ENCODE measurements around the gene GRK1.
"Not testable (repeated sequence)": the region's sequence is repeated elsewhere in the genome, so short reads cannot be mapped to it uniquely, and the experiment has no call there.

The GRK1 gene

DNA sequence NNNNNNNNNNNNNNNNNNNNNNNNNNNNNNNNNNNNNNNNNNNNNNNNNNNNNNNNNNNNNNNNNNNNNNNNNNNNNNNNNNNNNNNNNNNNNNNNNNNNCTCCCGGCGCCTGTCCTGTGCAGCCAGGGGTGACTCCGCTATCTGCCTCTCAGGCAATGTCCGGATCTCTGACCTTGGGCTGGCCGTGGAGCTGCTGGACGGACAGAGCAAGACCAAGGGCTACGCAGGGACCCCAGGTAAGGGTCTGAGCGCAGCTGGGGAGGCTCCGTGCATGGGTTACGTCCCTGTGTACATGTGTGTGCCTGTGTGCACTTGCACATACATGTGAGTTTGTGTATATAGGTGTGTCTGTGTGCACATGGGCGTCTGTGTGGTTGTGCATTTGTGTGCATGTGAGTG, 55.9 kb downstream of the GRK1 start:
- DNase-seq = peak in 1 of 42 donors; percentile 10
- intact Hi-C loops (cut with DNase I) = no loop called here

GRCh38 chr13:113723410-113724015, 56.5 kb downstream of the GRK1 start:
- DNase-seq = peak in 1 of 42 donors; percentile 10
- intact Hi-C loops (cut with DNase I) = no loop called here

DNA sequence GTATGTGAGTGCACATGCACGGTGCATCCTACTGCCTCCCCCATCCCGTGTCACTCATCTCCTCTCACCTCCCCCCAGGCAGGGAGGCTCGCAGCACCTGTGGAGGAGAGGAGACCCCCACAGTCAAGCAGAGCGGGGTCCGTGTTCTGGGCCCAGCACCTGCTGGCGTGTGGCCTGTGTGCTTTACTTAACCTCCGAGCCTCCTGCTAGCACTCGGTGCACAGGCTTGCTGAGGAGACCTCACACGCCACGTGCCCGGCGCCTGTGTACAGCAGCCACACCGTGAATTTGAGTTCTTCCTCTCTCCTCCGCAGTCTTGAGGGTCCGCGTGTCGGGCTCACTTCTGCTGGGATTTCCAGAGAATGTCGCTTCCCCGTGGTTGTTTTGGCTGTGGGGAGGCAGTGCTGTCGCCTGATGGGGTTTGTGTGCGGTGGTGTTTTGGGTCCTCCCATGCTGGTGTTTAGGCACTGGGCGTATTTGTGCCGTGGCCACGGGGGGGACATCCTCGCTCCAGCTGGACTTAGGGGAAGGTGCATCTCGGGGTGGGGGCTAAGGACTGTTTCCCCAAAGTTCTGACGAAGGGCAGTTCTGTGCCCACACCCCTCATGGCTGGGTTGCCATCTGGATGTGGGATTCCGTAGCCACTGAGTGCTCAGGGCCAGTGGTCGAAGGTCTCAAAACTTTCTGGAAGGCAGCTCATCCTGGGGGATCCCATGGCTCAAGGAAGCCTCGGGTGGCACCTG, 57.2 kb downstream of the GRK1 start:
- peak in 2 of 42 donors; percentile 8 to 13 for DNase-seq

GRCh38 chr13:113724780-113725315, 57.8 kb downstream of the GRK1 start:
- peak; percentile 74 to 93 (median 85) for DNase-seq
- intact Hi-C loops (cut with DNase I) = no loop called here

More for the DNA sequence above, 57.2 kb downstream of the GRK1 start:
- intact Hi-C loops (cut with DNase I) = no loop called here

GRCh38 chr13:113725329-113726105, 58.5 kb downstream of the GRK1 start:
- peak in 39 of 42 donors; percentile 44 to 89 (median 75) for DNase-seq
- intact Hi-C loops (cut with DNase I) = not testable (repeated sequence)

- peak in 23 of 42 donors; percentile 28 to 74 (median 52) for DNase-seq
- intact Hi-C loops (cut with DNase I) = not testable (repeated sequence)
Observed at GRCh38 chr13:113726106-113726821, 59.2 kb downstream of the GRK1 start.

DNA sequence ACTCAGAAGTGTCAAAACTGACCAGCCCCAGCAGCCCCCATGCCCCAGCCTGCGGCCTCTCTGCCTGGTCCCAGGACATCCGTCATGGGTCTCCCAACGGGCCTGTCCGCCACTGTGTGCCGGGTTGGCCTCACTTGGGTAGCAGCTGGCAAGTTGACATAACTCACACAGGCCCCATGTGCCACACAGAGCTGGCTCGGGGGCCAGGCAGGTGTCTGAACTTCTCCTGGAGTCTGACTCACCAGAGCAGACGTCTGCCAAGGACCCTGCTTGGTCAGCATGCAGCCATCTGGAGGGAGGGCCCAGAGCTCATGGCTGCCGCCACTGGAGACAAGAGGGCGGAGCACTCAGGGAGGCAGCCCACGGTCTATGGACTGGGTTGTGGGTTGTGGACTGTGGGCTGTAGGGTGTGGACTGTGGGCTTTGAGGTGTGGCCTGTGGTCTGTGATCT, 60.0 kb downstream of the GRK1 start:
- intact Hi-C loops (cut with DNase I) = no loop called here
- peak in 3 of 42 donors; percentile 17 to 43 (median 20) for DNase-seq

GRCh38 chr13:113728571-113729054, 61.6 kb downstream of the GRK1 start:
- intact Hi-C loops (cut with DNase I) = no loop called here
- DNase-seq = peak in 1 of 42 donors; percentile 10

DNA sequence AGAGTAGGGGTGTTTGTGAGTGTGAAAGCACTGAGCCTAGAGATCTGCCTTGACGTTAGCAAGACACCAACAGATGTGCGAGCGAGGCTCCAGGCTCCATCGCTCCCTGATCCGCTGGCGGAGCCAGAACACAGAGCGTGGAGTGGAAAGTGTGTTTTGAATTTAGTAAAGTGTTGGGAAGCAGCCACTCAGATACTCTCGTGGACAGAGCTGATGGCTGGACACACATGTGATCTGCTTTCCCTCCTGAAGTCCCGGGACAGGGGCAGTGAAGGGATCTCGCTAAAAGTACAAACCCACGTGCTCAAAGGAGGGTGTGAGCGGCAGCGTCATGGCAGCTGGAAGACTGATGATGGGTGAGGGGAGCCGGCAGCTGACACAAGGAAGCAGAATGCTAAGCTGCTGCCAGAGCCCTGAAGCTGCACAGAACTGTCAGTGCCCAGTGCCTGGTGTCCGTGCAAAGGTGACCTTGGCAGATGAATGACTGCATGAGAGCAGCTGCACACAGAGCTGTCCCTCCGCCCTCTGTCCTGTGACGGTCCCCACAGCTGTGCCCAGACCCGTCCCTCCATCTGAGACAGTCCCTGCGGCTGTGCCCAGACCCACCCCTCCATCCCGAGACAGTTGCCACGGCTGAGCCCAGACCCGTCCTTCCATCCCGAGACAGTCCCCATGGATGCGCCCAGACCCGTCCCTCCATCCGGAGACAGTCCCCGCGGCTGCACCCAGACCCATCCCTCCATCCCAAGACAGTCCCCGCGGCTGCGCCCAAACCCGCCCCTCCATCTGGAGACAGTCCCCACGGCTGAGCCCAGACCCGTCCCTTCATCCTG, 62.4 kb downstream of the GRK1 start:
- peak in 1 of 42 donors; percentile 8 for DNase-seq
- intact Hi-C loops (cut with DNase I) = no loop called here

DNA sequence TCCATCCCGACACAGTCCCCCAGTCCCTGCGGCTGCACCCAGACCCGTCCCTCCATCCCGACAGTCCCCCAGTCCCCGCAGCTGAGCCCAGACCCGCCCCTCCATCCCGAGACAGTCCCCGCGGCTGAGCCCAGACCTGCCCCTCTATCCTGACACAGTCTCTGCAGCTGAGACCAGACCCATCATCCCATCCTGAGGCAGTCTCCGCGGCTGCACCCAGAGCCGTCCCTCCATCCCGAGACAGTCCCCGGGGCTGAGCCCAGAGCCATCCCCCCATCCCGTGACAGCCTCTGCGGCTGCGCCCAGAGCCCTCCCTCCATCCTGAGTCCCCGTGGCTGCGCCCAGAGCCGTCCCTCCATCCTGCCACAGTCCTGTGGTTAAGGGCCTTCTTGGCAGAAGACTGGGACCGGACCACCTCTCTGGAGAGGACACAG, 63.3 kb downstream of the GRK1 start:
- intact Hi-C loops (cut with DNase I) = no loop called here

DNA sequence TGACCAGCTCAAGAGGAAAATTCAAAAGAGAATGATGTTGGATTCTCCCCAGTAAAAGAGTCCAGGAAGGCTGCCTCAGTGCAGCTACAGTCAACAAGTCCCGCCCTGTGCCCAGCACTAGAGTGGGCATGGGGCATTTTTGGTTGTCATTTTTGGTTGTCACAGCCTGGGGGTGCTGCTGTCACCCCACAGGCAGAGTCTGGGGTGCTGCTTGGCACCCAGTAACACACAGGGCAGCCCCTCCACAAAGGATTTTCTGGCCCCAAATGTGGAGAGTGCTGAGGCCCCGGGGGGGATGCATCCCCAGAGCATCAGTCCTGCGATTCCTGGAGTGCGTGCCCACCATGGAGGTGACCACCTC, 63.8 kb downstream of the GRK1 start:
- intact Hi-C loops (cut with DNase I) = no loop called here
- DNase-seq = peak in 1 of 42 donors; percentile 6

More for the DNA sequence above, 63.3 kb downstream of the GRK1 start:
- peak in 1 of 42 donors; percentile 8 for DNase-seq

GRCh38 chr13:113731192-113732175, 64.5 kb downstream of the GRK1 start:
- DNase-seq = peak in 1 of 42 donors; percentile 10
- intact Hi-C loops (cut with DNase I) = no loop called here

- intact Hi-C loops (cut with DNase I) = no loop called here
- DNase-seq = peak in 2 of 42 donors; percentile 13 to 48
Observed at GRCh38 chr13:113732176-113732960, 65.3 kb downstream of the GRK1 start.

DNA sequence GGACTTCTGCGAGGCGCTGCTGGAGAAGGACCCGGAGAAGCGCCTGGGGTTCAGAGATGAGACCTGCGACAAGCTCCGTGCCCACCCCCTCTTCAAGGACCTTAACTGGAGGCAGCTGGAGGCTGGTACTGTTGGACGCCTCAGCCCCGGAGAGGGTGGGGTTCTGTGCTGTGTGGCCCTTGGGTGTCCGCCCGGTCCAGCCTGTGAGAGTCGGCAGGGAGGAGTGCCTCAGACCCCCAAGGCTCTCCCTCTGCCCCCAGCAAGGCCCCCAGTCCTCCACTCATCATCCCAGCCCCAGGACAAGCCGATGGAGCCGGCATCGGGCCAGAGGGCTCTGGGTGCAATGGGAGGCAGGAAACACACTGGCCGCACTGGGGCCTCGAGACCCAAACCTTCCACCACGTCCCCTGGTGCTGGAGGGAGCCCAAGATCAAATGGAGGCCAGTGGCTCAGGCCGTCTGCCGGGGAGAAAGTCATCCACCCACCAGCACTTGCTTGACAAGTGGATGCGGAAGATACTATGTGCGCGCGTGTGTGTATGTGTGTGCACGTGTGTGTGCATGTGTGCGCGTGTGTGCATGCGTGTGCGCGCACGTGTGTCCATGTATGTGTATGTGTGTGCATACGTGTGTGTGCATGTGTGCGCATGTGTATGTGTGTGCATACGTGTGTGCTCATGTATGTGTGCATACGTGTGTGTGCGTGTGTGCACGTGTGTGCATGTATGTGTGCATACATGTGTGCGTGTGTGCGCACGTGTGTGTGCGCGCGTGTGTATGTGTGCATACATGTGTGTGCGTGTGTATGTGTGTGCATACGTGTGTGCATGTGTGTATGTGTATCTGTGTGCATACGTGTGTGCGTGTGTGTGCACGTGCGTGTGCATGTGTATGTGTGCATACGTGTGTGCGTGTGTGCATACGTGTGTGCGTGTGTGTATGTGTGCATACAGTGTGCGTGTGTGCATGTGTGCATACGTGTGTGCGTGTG, 66.2 kb downstream of the GRK1 start:
- intact Hi-C loops (cut with DNase I) = no loop called here

More for the DNA sequence above, 66.2 kb downstream of the GRK1 start:
- peak in 1 of 42 donors; percentile 9 for DNase-seq
